ENCODE data around the gene ALCAM.

ALCAM gene

DNA sequence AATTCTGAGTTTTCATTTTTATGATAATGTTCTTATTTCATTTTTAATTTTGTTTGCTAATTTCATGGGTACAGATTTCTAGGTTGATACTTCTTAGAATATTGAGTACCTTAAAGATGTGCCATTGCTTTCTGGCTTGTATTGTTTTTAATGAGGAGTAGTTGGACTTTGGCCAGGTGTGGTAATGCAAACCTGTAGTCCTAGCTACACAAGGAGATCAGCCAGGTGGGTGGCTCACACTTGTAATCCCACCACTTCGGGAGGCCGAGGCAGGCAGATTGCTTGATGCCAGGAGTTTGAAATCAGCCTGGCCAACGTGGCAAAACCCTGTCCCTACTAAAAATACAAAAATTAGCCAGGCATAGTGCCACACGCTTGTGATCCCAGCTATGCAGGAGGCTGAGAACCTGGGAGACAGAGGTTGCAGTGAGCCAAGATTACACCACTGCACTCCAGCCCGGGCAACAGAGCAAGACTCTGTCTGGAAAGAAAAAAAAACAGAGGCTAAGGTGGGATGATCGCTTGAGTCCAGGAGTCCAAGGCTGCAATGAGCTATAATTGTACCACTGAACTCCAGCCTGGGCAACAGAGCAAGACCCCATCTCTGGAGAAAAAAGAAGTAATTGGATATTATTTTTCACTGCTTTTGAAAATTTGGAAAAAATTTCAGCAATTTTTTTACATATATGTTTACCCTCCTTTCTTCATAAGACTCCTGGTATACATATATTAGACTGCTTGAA lies 198.0 kb downstream of the ALCAM start:
- no peak for DNase-seq (ENCODE audit: low read depth)
- no peak overlapping the region for H3K4me3 ChIP-seq (ENCODE audit: low read depth, low read length)
- TF ChIP-seq, protein P1, sequence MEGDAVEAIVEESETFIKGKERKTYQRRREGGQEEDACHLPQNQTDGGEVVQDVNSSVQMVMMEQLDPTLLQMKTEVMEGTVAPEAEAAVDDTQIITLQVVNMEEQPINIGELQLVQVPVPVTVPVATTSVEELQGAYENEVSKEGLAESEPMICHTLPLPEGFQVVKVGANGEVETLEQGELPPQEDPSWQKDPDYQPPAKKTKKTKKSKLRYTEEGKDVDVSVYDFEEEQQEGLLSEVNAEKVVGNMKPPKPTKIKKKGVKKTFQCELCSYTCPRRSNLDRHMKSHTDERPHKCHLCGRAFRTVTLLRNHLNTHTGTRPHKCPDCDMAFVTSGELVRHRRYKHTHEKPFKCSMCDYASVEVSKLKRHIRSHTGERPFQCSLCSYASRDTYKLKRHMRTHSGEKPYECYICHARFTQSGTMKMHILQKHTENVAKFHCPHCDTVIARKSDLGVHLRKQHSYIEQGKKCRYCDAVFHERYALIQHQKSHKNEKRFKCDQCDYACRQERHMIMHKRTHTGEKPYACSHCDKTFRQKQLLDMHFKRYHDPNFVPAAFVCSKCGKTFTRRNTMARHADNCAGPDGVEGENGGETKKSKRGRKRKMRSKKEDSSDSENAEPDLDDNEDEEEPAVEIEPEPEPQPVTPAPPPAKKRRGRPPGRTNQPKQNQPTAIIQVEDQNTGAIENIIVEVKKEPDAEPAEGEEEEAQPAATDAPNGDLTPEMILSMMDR (conservative IDR thresholded peaks at IDR 0.05; ENCODE audit: low read depth, low read length): no peak

DNA sequence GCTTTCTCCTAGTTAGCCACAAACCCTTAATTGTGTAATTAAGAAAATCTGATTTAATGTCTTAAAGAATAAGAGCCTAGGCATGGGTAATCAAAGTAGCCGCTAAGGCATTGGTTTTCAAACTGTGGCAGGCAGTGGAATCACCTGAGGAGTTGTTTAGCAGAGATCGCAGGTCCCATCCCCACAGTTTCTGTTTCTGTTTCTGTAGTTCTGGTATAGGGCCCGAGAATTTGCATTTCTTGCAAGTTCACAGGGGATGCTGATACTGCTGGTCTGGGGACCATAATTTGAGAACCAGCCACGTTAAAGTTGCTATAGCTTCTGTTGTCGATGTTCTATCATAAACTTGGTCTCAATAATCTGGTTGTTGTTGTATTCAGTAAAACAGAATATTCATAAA lies 204.3 kb downstream of the ALCAM start:
- DNase-seq (ENCODE audit: low read depth): no peak
- no peak overlapping the region for H3K4me3 ChIP-seq (ENCODE audit: low read depth, low read length)
- TF ChIP-seq, protein P1 (conservative IDR thresholded peaks at IDR 0.05; ENCODE audit: low read depth, low read length): no peak

DNA sequence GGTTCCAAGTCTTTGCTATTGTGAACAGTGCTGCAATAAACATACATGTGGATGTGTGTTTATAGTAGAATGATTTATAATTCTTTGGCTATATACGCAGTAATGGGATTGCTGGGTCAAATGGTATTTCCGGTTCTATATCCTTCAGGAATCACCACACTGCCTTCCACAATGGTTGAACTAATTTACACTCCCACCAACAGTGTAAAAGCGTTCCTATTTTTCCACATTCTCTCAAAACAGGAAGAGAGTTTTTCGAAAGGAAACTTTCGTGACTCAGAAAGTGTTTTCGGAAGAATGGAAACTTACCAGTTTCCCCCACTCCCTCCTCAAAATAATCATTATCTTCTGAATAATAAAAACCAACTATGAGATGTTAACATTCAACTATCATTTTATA lies 205.8 kb downstream of the ALCAM start:
- TF ChIP-seq, protein P1 (conservative IDR thresholded peaks at IDR 0.05; ENCODE audit: low read depth, low read length): no peak
- DNase-seq (ENCODE audit: low read depth): no peak

DNA sequence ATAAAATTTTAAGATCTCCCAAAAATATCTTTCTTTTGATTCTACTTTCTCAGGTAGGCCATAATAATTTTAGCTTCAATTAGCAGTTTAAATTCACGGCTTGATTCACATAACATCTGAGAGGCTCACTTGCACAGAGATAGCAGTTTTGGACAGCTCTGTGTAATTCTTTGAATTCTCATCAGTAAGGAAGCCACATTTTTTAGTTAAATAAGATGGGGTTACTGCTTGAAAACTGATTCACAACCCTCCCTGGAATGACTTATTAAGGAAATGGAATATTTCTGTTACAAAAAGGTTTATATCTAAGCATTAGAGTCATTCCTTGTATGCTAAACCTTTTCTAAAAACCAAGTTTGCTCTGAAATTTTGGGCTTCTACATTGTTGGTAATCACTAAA lies 212.7 kb downstream of the ALCAM start:
- TF ChIP-seq, protein P1 (conservative IDR thresholded peaks at IDR 0.05; ENCODE audit: low read depth, low read length): no peak
- H3K4me3 ChIP-seq (ENCODE audit: low read depth, low read length): no peak overlapping the region
- DNase-seq (ENCODE audit: low read depth): no peak

More for the DNA sequence above, 205.8 kb downstream of the ALCAM start:
- no peak overlapping the region for H3K4me3 ChIP-seq (ENCODE audit: low read depth, low read length)

DNA sequence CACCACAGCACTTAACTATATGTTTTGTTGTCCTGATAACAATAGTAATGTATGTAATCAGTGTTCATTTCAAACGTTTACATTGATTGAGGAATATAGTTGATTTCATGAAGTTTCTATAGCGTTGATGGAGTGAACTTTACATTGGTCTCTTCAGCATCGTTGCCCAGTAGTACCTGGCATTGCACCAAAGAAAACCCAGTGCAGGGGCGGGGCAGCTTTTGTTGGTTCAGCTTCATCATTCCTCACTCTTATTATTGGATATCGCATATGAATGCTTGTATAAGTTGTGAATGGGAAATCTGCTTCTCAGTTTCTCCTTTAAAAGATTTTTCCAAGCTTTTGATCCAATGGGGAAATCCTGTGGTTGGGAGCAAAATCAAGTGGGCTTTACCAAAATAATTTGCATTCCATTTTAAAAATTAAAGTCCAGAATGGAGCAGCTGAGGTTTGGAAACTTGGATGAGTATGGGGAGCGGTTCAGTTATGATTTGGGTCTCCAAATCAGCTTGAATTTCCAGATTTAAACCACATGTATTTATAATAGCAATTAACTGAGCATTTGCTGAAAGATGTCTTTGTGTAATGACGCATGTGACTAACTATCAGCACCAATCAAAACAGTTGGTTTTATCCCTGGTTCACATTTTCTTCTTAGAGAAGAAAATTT lies 213.7 kb downstream of the ALCAM start:
- H3K4me3 ChIP-seq (ENCODE audit: low read depth, low read length): no peak overlapping the region
- TF ChIP-seq, protein P1 (conservative IDR thresholded peaks at IDR 0.05; ENCODE audit: low read depth, low read length): no peak
- no peak for DNase-seq (ENCODE audit: low read depth)

DNA sequence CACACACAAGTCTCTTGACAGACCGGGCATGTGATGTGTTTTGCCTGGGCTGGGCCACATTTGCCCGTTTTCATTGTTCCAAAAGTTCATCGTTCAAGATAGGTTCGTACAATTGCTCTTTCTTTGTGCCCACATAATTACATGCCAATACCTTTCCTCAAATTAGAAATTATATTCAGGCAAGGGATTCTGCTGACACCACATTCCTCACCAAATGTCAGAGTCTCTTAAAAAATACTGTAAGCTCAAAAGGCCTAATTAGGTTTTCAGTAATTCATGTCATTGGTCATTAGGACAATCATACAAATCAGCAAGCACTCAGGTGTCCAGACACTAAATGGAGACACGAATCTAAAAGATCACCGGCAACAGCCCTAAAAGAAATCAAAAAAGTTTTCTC lies 215.3 kb downstream of the ALCAM start:
- no peak overlapping the region for H3K4me3 ChIP-seq (ENCODE audit: low read depth, low read length)
- TF ChIP-seq, protein P1 (conservative IDR thresholded peaks at IDR 0.05; ENCODE audit: low read depth, low read length): no peak
- DNase-seq (ENCODE audit: low read depth): no peak
